DOHH2 (cell line): ENCODE results near the gene SLC5A12.

ENCODE experiments used
- H3F3A ChIP-seq: fragments of 200-600 bp; sonication (generic), shearing (Covaris generic); 2 replicates; pipeline ENCODE4 v1.6.0; 2016; ENCODE audit warnings: antibody characterized with exemption, mild to moderate bottlenecking; ENCODE audit not compliant: control insufficient read depth, insufficient read depth
- H3K27ac ChIP-seq: fragments of 200-600 bp; sonication (generic); 2 replicates; pipeline ENCODE4 v1.5.1; 2014; ENCODE audit warnings: low read depth, mild to moderate bottlenecking, low read length, moderate library complexity
- H3K27me3 ChIP-seq: fragments of 200-600 bp; sonication (generic); 2 replicates; pipeline ENCODE4 v1.6.1; 2014; ENCODE audit warnings: mild to moderate bottlenecking, low read length, mixed read lengths; ENCODE audit not compliant: control insufficient read depth
- H3K36me3 ChIP-seq: fragments of 200-600 bp; sonication (generic); 2 replicates; pipeline ENCODE4 v1.6.1; 2014; ENCODE audit warnings: mild to moderate bottlenecking, low read length, moderate library complexity, mixed read lengths; ENCODE audit not compliant: control insufficient read depth
- H3K4me1 ChIP-seq: fragments of 200-600 bp; sonication (generic); 2 replicates; pipeline ENCODE4 v1.6.1; 2014; ENCODE audit warnings: mild to moderate bottlenecking, low read length, mixed read lengths; ENCODE audit not compliant: control insufficient read depth
- H3K4me2 ChIP-seq: fragments of 200-600 bp; sonication (generic); 2 replicates; pipeline ENCODE4 v1.6.0; 2014; ENCODE audit warnings: mild to moderate bottlenecking, low read length, moderate library complexity
- H3K4me3 ChIP-seq: fragments of 200-600 bp; sonication (generic); 2 replicates; pipeline ENCODE4 v1.5.1; 2014; ENCODE audit warnings: mild to moderate bottlenecking, low read length, mixed read lengths
- H3K79me2 ChIP-seq: fragments of 200-600 bp; sonication (generic); 2 replicates; pipeline ENCODE4 v1.6.1; 2014; ENCODE audit warnings: mild to moderate bottlenecking, low read length, mixed read lengths; ENCODE audit not compliant: control insufficient read depth
- H3K9me2 ChIP-seq: fragments of 200-600 bp; sonication (generic); replicated peaks from 2 replicates; pipeline ENCODE4 v1.6.1; 2014; ENCODE audit warnings: mild to moderate bottlenecking, low read length, mixed read lengths; ENCODE audit not compliant: control insufficient read depth
- H3K9me3 ChIP-seq: fragments of 200-600 bp; sonication (generic); 2 replicates; pipeline ENCODE4 v1.6.1; 2014; ENCODE audit warnings: antibody characterized with exemption, low read length, mixed read lengths; ENCODE audit not compliant: control insufficient read depth, insufficient read depth
- H4K20me1 ChIP-seq: fragments of 200-600 bp; sonication (generic); 2 replicates; pipeline ENCODE4 v1.6.0; 2014; ENCODE audit warnings: low read depth, mild to moderate bottlenecking, antibody characterized with exemption, low read length, moderate library complexity; ENCODE audit not compliant: control insufficient read depth, insufficient read depth
- CTCF ChIP-seq: fragments of 200-600 bp; sonication (generic); IDR thresholded peaks from one replicate; pipeline ENCODE4 v1.5.1; 2014; ENCODE audit warnings: antibody characterized with exemption, mild to moderate bottlenecking, low read depth, low read length; ENCODE audit not compliant: poor library complexity, severe bottlenecking
- EZH2phosphoT487 ChIP-seq: fragments of 200-600 bp; sonication (generic); IDR thresholded peaks from 2 replicates; pipeline ENCODE4 v1.6.1; 2017; ENCODE audit warnings: borderline replicate concordance, mild to moderate bottlenecking, antibody characterized with exemption, low read length, moderate library complexity, mixed read lengths

The SLC5A12 gene

GRCh38 chr11:26742966-26743365, 21.1 kb upstream of the SLC5A12 start:
- Histone ChIP-seq H3F3A (no peaks in the 10 kb centered on the region), H3K36me3 (no peaks in the 10 kb centered on the region), H4K20me1 (no peaks in the 10 kb centered on the region), H3K4me2 (no peak overlapping the region), H3K79me2 (no peaks in the 10 kb centered on the region), H3K9me2 (no peaks in the 10 kb centered on the region), H3K4me3 (no peak overlapping the region), H3K27me3 (no peaks in the 10 kb centered on the region), H3K9me3 (no peaks in the 10 kb centered on the region), H3K4me1 (no peaks in the 10 kb centered on the region), H3K27ac (no peak overlapping the region)
- TF ChIP-seq EZH2phosphoT487 = no peak
- TF ChIP-seq CTCF = no peak

GRCh38 chr11:26741036-26741435, 19.2 kb upstream of the SLC5A12 start:
- H3K36me3 ChIP-seq = no peaks in the 10 kb centered on the region
- TF ChIP-seq EZH2phosphoT487 (no peak), CTCF (no peak)
- H3K4me3 ChIP-seq = no peak overlapping the region
- no peaks in the 10 kb centered on the region for H3F3A ChIP-seq
- H3K4me2 ChIP-seq = no peak overlapping the region
- no peak overlapping the region for H3K27ac ChIP-seq
- no peaks in the 10 kb centered on the region for H3K79me2 ChIP-seq
- no peaks in the 10 kb centered on the region for H3K27me3 ChIP-seq
- no peaks in the 10 kb centered on the region for H3K4me1 ChIP-seq
- no peaks in the 10 kb centered on the region for H3K9me2 ChIP-seq
- no peaks in the 10 kb centered on the region for H4K20me1 ChIP-seq
- no peaks in the 10 kb centered on the region for H3K9me3 ChIP-seq

- Histone ChIP-seq H3K9me2 (no peaks in the 10 kb centered on the region), H3K27me3 (no peaks in the 10 kb centered on the region), H4K20me1 (no peaks in the 10 kb centered on the region), H3K79me2 (no peaks in the 10 kb centered on the region), H3K27ac (no peak overlapping the region), H3K36me3 (no peaks in the 10 kb centered on the region), H3F3A (no peaks in the 10 kb centered on the region), H3K4me2 (no peak overlapping the region), H3K4me1 (no peaks in the 10 kb centered on the region), H3K4me3 (no peak overlapping the region), H3K9me3 (no peaks in the 10 kb centered on the region)
- TF ChIP-seq CTCF = no peak
- TF ChIP-seq EZH2phosphoT487 = no peak
These were observed 17.7 kb upstream of the SLC5A12 start for GRCh38 chr11:26739366-26740073.
